ENCODE results near the gene C1orf210.

DNA sequence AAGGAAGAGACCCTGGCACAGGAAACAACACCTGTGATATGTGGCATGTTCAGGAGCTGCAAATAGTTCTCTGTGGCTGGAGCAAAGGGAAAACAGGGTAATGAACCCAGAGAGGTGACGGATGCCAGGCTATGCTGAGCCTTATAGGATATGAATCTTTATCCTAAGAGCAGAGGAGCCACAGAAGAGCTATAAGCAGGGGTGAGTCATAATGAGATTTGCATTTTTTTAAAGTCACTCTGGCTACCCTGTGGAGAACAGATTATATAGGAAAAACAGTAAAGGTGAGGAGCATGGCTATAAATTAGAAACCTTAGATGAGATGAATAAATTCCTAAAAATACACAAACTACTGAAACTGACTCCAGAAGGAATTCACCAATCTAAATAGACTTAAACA is 39.4 kb upstream of the C1orf210 start:
- TF ChIP-seq, protein P1, sequence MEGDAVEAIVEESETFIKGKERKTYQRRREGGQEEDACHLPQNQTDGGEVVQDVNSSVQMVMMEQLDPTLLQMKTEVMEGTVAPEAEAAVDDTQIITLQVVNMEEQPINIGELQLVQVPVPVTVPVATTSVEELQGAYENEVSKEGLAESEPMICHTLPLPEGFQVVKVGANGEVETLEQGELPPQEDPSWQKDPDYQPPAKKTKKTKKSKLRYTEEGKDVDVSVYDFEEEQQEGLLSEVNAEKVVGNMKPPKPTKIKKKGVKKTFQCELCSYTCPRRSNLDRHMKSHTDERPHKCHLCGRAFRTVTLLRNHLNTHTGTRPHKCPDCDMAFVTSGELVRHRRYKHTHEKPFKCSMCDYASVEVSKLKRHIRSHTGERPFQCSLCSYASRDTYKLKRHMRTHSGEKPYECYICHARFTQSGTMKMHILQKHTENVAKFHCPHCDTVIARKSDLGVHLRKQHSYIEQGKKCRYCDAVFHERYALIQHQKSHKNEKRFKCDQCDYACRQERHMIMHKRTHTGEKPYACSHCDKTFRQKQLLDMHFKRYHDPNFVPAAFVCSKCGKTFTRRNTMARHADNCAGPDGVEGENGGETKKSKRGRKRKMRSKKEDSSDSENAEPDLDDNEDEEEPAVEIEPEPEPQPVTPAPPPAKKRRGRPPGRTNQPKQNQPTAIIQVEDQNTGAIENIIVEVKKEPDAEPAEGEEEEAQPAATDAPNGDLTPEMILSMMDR (IDR thresholded peaks at IDR 0.05; ENCODE audit: low read depth, low read length) = no peak
- no peak for TF ChIP-seq EZH2phosphoT487 (IDR thresholded peaks at IDR 0.05; ENCODE audit: low read depth)
